PC-3 (cell line): ENCODE measurements around the gene TRIM40. TPM values are rescaled to one million over a fixed set of nuclear protein-coding genes. Genes with fewer than 3 reads are reported as not detected.

Experiments
- ATAC-seq: fragments of 200-7000 bp; cut with Tn5 transposase; 2 replicates; pipeline ENCODE4 v1.9.1; 2020; ENCODE audit warnings: mild to moderate bottlenecking, moderate library complexity
- BruUV-seq: library from RNA; stranded (reverse); fragments of 400-500 nt; replicated peaks from 2 replicates; lab custom pipeline; 2021; lab: Mats Ljungman, UMichigan
- CTCF ChIA-PET: fragments of 300-600 bp; sonication (Branson Sonifier 250); formaldehyde crosslinking; loops from one replicate; lab custom pipeline; 2022; ENCODE audit warnings: antibody characterized with exemption; lab: Charles Lee
- POLR2A ChIA-PET: fragments of 300-600 bp; sonication (Branson Sonifier 250); formaldehyde crosslinking; loops from one replicate; lab custom pipeline; 2022; ENCODE audit warnings: antibody characterized with exemption; ENCODE audit not compliant: unreplicated experiment; lab: Charles Lee
- DNase-seq: peaks from one replicate; pipeline ENCODE4 v3.0.0-alpha.2; 2015
- H2AFZ ChIP-seq: fragments of 300-600 bp; sonication (generic); 2 replicates; pipeline ENCODE4 v1.6.0; 2016; ENCODE audit warnings: antibody characterized with exemption, low read length
- H3F3A ChIP-seq: fragments of 300-600 bp; sonication (generic); one replicate; pipeline ENCODE4 v1.6.0; 2017; ENCODE audit warnings: antibody characterized with exemption, low read length, control low read depth, mild to moderate bottlenecking; ENCODE audit not compliant: unreplicated experiment
- H3K27ac ChIP-seq: fragments of 300-600 bp; sonication (generic); 2 replicates; pipeline ENCODE4 v1.5.1; 2016; ENCODE audit warnings: mild to moderate bottlenecking, low read length
- H3K27me3 ChIP-seq: fragments of 300-600 bp; sonication (generic); 2 replicates; pipeline ENCODE4 v1.6.1; 2016; ENCODE audit warnings: low read length, mixed read lengths
- H3K36me3 ChIP-seq: fragments of 300-600 bp; sonication (generic); 2 replicates; pipeline ENCODE4 v1.6.1; 2016; ENCODE audit warnings: low read depth, mixed run types, low read length, mixed read lengths
- H3K4me1 ChIP-seq: fragments of 300-600 bp; sonication (generic); 2 replicates; pipeline ENCODE4 v1.5.1; 2016; ENCODE audit warnings: low read length; ENCODE audit not compliant: insufficient read depth
- H3K4me2 ChIP-seq: fragments of 300-600 bp; sonication (generic); 2 replicates; pipeline ENCODE4 v1.6.0; 2016; ENCODE audit warnings: low read length
- H3K4me3 ChIP-seq: fragments of 300-600 bp; sonication (generic); 2 replicates; pipeline ENCODE4 v1.5.1; 2016; ENCODE audit warnings: mild to moderate bottlenecking, low read length, mixed read lengths
- H3K79me2 ChIP-seq: fragments of 300-600 bp; sonication (generic); 2 replicates; pipeline ENCODE4 v1.6.1; 2017; ENCODE audit warnings: low read length, mixed read lengths
- H3K9ac ChIP-seq: fragments of 300-600 bp; sonication (generic); 2 replicates; pipeline ENCODE4 v1.6.0; 2016; ENCODE audit warnings: mild to moderate bottlenecking, low read length
- H3K9me2 ChIP-seq: fragments of 300-600 bp; sonication (generic); replicated peaks from 2 replicates; pipeline ENCODE4 v1.6.1; 2016; ENCODE audit warnings: mixed run types, low read length, mixed read lengths
- H3K9me3 ChIP-seq: fragments of 300-600 bp; sonication (generic); 2 replicates; pipeline ENCODE4 v1.6.1; 2016; ENCODE audit warnings: low read length, mixed read lengths
- H4K20me1 ChIP-seq: fragments of 300-600 bp; sonication (generic); 2 replicates; pipeline ENCODE4 v1.6.1; 2016; ENCODE audit warnings: low read length, mixed read lengths
- CTCF ChIP-seq: fragments of 300-600 bp; sonication (generic); conservative IDR thresholded peaks from 2 replicates; pipeline ENCODE4 v1.5.1; 2017; ENCODE audit warnings: antibody characterized with exemption, low read depth, mild to moderate bottlenecking, low read length
- EZH2 ChIP-seq: fragments of 300-600 bp; sonication (generic); IDR thresholded peaks from one replicate; pipeline ENCODE4 v1.6.1; 2017; ENCODE audit warnings: antibody characterized with exemption, mild to moderate bottlenecking, low read length; ENCODE audit not compliant: unreplicated experiment
- EZH2phosphoT487 ChIP-seq: fragments of 300-600 bp; sonication (generic); IDR thresholded peaks from 2 replicates; pipeline ENCODE4 v1.6.1; 2018; ENCODE audit warnings: mild to moderate bottlenecking, antibody characterized with exemption, low read length, borderline replicate concordance
- intact Hi-C: fragments of 100-400 bp; cut with micrococcal nuclease; formaldehyde crosslinking; loops from 2 replicates; pipeline ENCODE4 v1.9.0; 2023
- total RNA-seq: library from RNA; depleted of rRNA; stranded (reverse); fragments of >200 nt; gene quantifications from 2 replicates; pipeline ENCODE4 v1.2.3, GENCODE V29; 2014

TRIM40 gene
- total RNA-seq, 1 experiment from 2014 or later: not detected

GRCh38 chr6:30178837-30179236 is 42.9 kb downstream of the TRIM40 start:
- no peak for ATAC-seq
- H4K20me1 ChIP-seq: no peaks in the 10 kb centered on the region

DNA sequence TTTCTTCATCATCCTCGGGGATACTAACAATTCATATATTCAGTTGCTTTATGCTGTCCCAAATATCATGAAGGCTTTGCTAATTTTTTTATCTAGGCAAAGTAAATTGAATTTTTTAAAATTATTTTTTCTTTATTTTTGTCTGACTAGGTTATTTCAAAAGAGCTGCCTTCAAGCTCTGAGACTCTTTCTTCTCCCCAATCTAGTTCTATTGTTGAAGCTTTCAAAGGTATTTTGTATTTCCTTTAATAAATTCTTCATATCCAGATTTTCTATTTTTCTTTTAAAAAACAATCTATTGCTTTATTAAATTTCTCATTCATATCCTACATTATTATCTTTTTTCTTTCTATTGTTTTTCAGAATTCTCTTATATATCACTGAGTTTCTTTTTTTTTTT is 44.2 kb downstream of the TRIM40 start:
- ChIA-PET POLR2A (no interaction called here), CTCF (no interaction called here)
- Histone ChIP-seq H2AFZ (no peak overlapping the region), H3K4me1 (no peaks in the 10 kb centered on the region), H3F3A (no peaks in the 10 kb centered on the region), H4K20me1 (no peaks in the 10 kb centered on the region), H3K27me3 (peaks cover 26% of the 10 kb centered on the region), H3K27ac (no peak overlapping the region), H3K79me2 (no peaks in the 10 kb centered on the region), H3K4me3 (no peak overlapping the region), H3K9me2 (no peaks in the 10 kb centered on the region), H3K4me2 (no peak overlapping the region), H3K36me3 (no peaks in the 10 kb centered on the region; the same call in 1 of the 2 replicates), H3K9me3 (peaks cover 11% of the 10 kb centered on the region; the same call in 1 of the 2 replicates), H3K9ac (no peak overlapping the region)
- TF ChIP-seq EZH2phosphoT487 (no peak), EZH2 (no peak), CTCF (no peak)
- intact Hi-C loops: no loop called here
- DNase-seq (no peak), ATAC-seq (no peak)
- no TSS peak for BruUV-seq

More at GRCh38 chr6:30178837-30179236, 42.9 kb downstream of the TRIM40 start:
- no peaks in the 10 kb centered on the region for H3K36me3 ChIP-seq
- TF ChIP-seq CTCF: no peak
- TF ChIP-seq EZH2phosphoT487: no peak
- no peaks in the 10 kb centered on the region for H3K79me2 ChIP-seq
- no peak overlapping the region for H2AFZ ChIP-seq
- no peak for DNase-seq
- intact Hi-C loops: loop anchor here (10.0 kb wide), 1 partner anchor 324 kb away; no protein-coding TSS in a partner anchor
- ChIA-PET POLR2A (no interaction called here), CTCF (no interaction called here)
- no peak overlapping the region for H3K27ac ChIP-seq
- H3K4me3 ChIP-seq: no peak overlapping the region
- H3K4me1 ChIP-seq: no peaks in the 10 kb centered on the region
- no peak overlapping the region for H3K9ac ChIP-seq
- peaks cover 11% of the 10 kb centered on the region; the same call in 1 of the 2 replicates for H3K9me3 ChIP-seq
- no TSS peak for BruUV-seq
- no peaks in the 10 kb centered on the region for H3K9me2 ChIP-seq
- H3K27me3 ChIP-seq: peaks cover 29% of the 10 kb centered on the region
- H3K4me2 ChIP-seq: no peak overlapping the region
- no peaks in the 10 kb centered on the region for H3F3A ChIP-seq

DNA sequence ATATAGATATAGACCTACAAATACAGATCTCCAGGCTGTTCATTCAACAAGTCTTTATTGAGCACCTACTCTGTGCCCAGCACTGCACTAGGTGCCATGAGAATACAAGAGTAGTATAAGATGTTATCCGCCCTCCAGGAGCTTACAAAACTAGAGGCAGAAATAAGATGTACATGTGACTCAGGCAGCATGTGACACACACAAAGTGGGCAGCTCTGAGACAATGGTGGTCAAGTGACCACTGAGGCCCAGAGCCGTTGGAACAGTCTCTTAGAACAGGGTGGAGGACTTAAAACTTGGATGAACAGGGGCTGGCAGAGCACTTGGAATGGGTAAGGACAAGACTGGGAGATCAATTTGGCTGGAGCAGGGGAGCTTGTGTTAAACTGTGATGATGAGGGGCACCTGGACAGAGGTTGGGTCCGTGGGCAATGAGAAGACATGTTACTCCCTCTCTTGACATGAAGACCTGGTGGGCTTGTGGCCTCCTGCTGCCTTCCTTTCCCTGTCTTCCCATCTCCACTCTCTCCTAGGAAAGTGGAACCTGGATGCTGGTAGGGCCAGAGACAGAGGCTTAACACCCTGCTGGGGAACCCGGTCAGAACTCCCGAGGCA is 48.6 kb downstream of the TRIM40 start:
- peaks cover 22% of the 10 kb centered on the region for H3K36me3 ChIP-seq
- H2AFZ ChIP-seq: no peak overlapping the region
- no TSS peak for BruUV-seq
- TF ChIP-seq EZH2phosphoT487 (no peak), EZH2 (no peak), CTCF (no peak)
- peaks cover 5% of the 10 kb centered on the region; the same call in 1 of the 2 replicates for H3K9me3 ChIP-seq
- H3K27ac ChIP-seq: no peak overlapping the region
- H3K27me3 ChIP-seq: no peaks in the 10 kb centered on the region
- ChIA-PET POLR2A (no interaction called here), CTCF (no interaction called here)
- no peak overlapping the region for H3K9ac ChIP-seq
- no peaks in the 10 kb centered on the region for H4K20me1 ChIP-seq
- intact Hi-C loops: no loop called here
- no peak overlapping the region for H3K4me2 ChIP-seq
- no peaks in the 10 kb centered on the region for H3K79me2 ChIP-seq
- no peaks in the 10 kb centered on the region for H3K9me2 ChIP-seq
- no peak; the same call in 1 of the 2 replicates for ATAC-seq
- H3K4me1 ChIP-seq: no peaks in the 10 kb centered on the region
- no peak for DNase-seq
- no peak overlapping the region for H3K4me3 ChIP-seq
- no peaks in the 10 kb centered on the region for H3F3A ChIP-seq
